Stomach (tissue), 9 donors: Measurements from ENCODE around the gene A2M. TPM values are rescaled to one million over a fixed set of nuclear protein-coding genes. Genes with fewer than 3 reads are reported as not detected.

ENCODE experiments used
- DNase-seq, 2 donors: peaks; one replicate each; pipeline versions ENCODE4 v3.0.0 to v3.0.0-alpha.2; 2013 to 2019
- H3K27ac ChIP-seq, 5 donors: fragments of 200-600 bp in 4 of 5; sonication (generic) in 4 of 5; one replicate each; pipeline ENCODE4 v1.5.1; 2013 to 2019; ENCODE audit warnings: mild to moderate bottlenecking in 1 of 5, moderate library complexity in 1 of 5
- H3K27me3 ChIP-seq, 3 donors: fragments of 200-600 bp; sonication (generic); one replicate each; pipeline ENCODE4 v1.5.1; 2017 to 2019; ENCODE audit warnings: mixed run types in 1 of 3
- H3K36me3 ChIP-seq, 4 donors: fragments of 200-600 bp; sonication (generic); 1 replicate in 3 of 4; 2 replicates in 1 of 4; pipeline ENCODE4 v1.5.1; 2016 to 2019
- H3K4me1 ChIP-seq, 4 donors: fragments of 200-600 bp; sonication (generic); one replicate each; pipeline ENCODE4 v1.5.1; 2016 to 2019
- H3K4me3 ChIP-seq, 4 donors: fragments of 200-600 bp; sonication (generic) in 3 of 4; one replicate each; pipeline ENCODE4 v1.5.1; 2016 to 2019; ENCODE audit warnings: mild to moderate bottlenecking in 1 of 4
- H3K9me3 ChIP-seq, 4 donors: fragments of 200-600 bp; sonication (generic); one replicate each; pipeline ENCODE4 v1.5.1; 2016 to 2019
- EP300 ChIP-seq: sonication (generic); formaldehyde crosslinking; IDR thresholded peaks from one replicate; pipeline ENCODE4 v1.6.1; 2017; ENCODE audit warnings: antibody characterized with exemption
- POLR2A ChIP-seq, 4 donors: fragments of 450-650 bp; IDR thresholded peaks; one replicate each; pipeline ENCODE4 v1.6.1; 2016; ENCODE audit warnings: antibody characterized with exemption in 4 of 4, control low read depth in 2 of 4, mild to moderate bottlenecking in 1 of 4, moderate library complexity in 1 of 4
- POLR2AphosphoS5 ChIP-seq, 3 donors: sonication (generic); formaldehyde crosslinking; IDR thresholded peaks; one replicate each; pipeline ENCODE4 v1.6.1; 2016; ENCODE audit warnings: antibody characterized with exemption in 3 of 3
- WGBS, 5 donors: extraction: QIAGEN DNeasy Blood & Tissue Kit in 3 of 5; methylation state at CpG; one replicate each; pipeline versions ENCODE4 v1.1.5 to v1.1.7; 2013 to 2018; 5-methylcytosine and 5-hydroxymethylcytosine counted together
- intact Hi-C: fragments of 100-400 bp; cut with DNase I; formaldehyde crosslinking; loops from one replicate; pipeline ENCODE4 v1.15.1; 2023; ENCODE audit warnings: low total_unique reads
- polyA plus RNA-seq, 3 donors: library from polyadenylated mRNA; stranded (reverse); fragments of 200-250 nt; gene quantifications; one replicate each; pipeline ENCODE4 v1.2.3, GENCODE V29; 2013
- total RNA-seq, 5 donors: library from RNA; depleted of rRNA; stranded (reverse); fragments of >200 nt; gene quantifications; one replicate each; pipeline versions ENCODE4 v1.1.0 to v1.2.3, GENCODE V29; 2014 to 2016
- TF ChIP-seq, protein P1 (sequence below), 7 experiments: fragments of 450-650 bp in 4 of 7; fragments of 200-600 bp in 3 of 7; sonication (generic) in 3 of 7; IDR thresholded peaks; one replicate each; pipeline ENCODE4 v1.5.1; 2016 to 2019; ENCODE audit warnings: antibody characterized with exemption in 7 of 7, control low read depth in 2 of 7, mild to moderate bottlenecking in 1 of 7
- donor health status: healthy with polysubstance abuse.
- donor health status: Bipolar disorder and iron deficiency.
- donor health status: healthy.

A2M gene
- total and polyA plus RNA-seq, 8 donors = 47.4 to 445 (median 133) TPM

DNA sequence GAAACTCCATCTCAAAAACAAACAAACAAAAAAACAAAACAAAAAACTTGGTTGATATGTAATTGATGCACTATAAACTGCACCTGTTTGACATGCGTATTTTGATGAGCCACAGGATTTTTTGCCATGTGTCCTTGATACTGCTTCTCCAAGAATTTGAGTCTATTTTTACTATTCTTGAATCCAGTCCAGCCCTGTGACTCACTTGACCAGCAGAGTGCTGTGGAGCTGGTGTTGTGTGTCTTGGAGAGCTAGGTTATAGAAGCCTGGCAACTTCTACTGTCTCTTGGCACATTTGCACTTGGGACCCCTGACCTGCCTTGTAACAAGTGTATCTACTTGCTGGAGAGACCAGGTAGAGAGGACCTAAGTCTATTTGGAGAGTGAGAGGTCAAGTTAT is 74.4 kb downstream of the A2M start:
- no peak for DNase-seq
- 67 to 91% (median 84%) methylated on average over 1 of the region's 1 CpG for WGBS, 5 donors
- Histone ChIP-seq H3K27ac (no peak overlapping the region), H3K4me1 (no peaks in the 10 kb centered on the region), H3K4me3 (no peak overlapping the region), H3K36me3 (no peaks in the 10 kb centered on the region), H3K27me3 (no peaks in the 10 kb centered on the region), H3K9me3 (no peaks in the 10 kb centered on the region)
- TF ChIP-seq EP300 (no peak), POLR2AphosphoS5 (IDR thresholded peaks at IDR 0.05) (no peak), POLR2A (IDR thresholded peaks at IDR 0.05) (no peak)
- TF ChIP-seq, protein P1, sequence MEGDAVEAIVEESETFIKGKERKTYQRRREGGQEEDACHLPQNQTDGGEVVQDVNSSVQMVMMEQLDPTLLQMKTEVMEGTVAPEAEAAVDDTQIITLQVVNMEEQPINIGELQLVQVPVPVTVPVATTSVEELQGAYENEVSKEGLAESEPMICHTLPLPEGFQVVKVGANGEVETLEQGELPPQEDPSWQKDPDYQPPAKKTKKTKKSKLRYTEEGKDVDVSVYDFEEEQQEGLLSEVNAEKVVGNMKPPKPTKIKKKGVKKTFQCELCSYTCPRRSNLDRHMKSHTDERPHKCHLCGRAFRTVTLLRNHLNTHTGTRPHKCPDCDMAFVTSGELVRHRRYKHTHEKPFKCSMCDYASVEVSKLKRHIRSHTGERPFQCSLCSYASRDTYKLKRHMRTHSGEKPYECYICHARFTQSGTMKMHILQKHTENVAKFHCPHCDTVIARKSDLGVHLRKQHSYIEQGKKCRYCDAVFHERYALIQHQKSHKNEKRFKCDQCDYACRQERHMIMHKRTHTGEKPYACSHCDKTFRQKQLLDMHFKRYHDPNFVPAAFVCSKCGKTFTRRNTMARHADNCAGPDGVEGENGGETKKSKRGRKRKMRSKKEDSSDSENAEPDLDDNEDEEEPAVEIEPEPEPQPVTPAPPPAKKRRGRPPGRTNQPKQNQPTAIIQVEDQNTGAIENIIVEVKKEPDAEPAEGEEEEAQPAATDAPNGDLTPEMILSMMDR (IDR thresholded peaks at IDR 0.05) = no peak
- intact Hi-C loops = loop anchor here (5.0 kb wide), 1 partner anchor 94 kb away; the partner anchor contains the start of gene M6PR

DNA sequence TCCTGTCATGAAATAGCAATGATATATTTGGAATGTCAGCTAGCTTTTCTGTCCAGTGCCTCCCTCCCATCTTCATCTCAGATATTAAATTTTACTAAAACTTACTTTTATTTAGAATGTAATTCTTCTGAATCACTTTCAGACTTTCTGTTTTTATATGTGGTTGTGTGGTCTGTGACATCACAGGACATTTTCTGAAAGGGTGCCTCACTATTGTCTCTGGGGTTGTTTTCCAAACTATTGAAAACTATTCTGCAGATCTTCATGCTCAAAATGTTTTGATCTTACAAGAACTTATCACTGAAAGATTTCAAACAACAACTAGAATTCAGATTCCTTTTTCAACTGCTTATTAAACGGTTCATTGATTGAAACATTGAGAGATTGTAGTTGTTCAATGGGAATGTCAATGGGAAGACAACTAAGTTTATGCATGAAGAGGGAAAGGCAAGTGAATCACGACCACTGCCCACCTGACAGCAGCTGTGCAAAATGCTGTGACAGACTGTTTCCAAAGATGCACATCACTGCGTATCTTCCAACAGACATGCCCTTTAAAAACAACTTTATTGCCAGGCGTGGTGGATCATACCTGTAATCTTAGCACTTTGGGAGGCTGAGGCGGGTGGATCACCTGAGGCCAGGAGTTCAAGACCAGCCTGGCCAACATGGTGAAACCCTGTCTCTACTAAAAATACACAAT is 75.1 kb downstream of the A2M start:
- intact Hi-C loops = loop anchor here (5.0 kb wide), 1 partner anchor 93 kb away; the partner anchor contains the start of gene M6PR
- Histone ChIP-seq H3K36me3 (no peaks in the 10 kb centered on the region), H3K4me1 (no peaks in the 10 kb centered on the region), H3K4me3 (no peak overlapping the region), H3K9me3 (no peaks in the 10 kb centered on the region), H3K27me3 (no peaks in the 10 kb centered on the region), H3K27ac (no peak overlapping the region)
- TF ChIP-seq POLR2AphosphoS5 (IDR thresholded peaks at IDR 0.05) = no peak
- TF ChIP-seq, protein P1 (IDR thresholded peaks at IDR 0.05) = no peak
- no peak for TF ChIP-seq EP300
- TF ChIP-seq POLR2A (IDR thresholded peaks at IDR 0.05) = no peak
- DNase-seq = no peak
- WGBS, 5 donors = 73 to 86% (median 79%) methylated on average over 5 of the region's 5 CpGs

DNA sequence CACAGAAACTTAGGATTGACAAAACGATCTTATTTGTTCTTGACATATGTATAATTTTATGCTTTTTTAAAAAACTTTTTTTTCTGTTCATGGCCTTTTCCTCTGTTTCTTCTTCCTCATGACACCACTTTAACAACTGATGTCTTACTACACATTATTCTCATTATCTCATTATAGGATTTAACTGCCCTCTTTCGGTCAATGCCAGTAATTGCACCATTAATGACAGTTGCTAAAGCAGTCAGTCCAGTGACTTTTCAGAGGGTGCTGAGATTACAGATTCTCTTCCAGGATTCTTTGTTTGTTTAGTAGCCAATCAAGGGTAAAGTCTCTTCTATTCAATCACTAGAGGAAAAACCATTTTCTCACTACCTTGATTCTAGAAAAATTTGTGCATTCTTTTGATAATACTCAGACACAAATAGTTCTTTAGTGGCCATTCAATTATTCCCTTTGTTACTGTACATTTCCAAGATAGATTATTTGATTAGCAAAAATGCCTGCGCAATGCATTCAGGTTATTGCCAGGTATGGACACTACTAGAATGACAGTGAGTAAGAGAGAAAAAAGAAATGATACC is 76.2 kb downstream of the A2M start:
- H3K9me3 ChIP-seq = no peaks in the 10 kb centered on the region
- no peaks in the 10 kb centered on the region for H3K36me3 ChIP-seq
- no peaks in the 10 kb centered on the region for H3K27me3 ChIP-seq
- no peak overlapping the region for H3K4me3 ChIP-seq
- H3K27ac ChIP-seq = no peak overlapping the region
- no peaks in the 10 kb centered on the region for H3K4me1 ChIP-seq
- DNase-seq = peak in 1 of 2 donors; percentile 56
- TF ChIP-seq POLR2A (IDR thresholded peaks at IDR 0.05) (no peak), POLR2AphosphoS5 (IDR thresholded peaks at IDR 0.05) (no peak)
- TF ChIP-seq, protein P1 (IDR thresholded peaks at IDR 0.05) = peak in 5 of 7 experiments; percentile 51 to 70 (median 66)
- intact Hi-C loops = no loop called here
- 5 to 10% (median 10%) methylated on average over 3 of the region's 3 CpGs for WGBS, 5 donors

DNA sequence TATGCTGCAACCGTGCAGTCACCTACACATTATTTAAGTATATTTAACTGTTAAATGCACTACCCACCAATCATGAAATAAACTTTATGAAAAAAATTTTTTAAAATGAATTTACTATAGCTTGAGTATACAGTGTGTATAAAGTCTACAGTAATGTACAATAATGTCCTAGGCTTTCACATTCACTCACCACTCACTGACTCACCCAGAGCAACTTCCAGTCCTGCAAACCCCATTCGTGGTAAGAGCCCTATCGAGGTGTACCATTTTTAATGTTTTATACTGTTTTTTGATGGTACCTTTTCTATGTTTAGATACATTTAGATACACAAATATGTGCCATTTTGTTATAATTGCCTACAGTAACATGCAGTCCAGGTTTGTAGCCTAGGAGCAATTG is 78.3 kb downstream of the A2M start:
- 71 to 87% (median 78%) methylated on average over 3 of the region's 3 CpGs for WGBS, 5 donors
- intact Hi-C loops = no loop called here
- TF ChIP-seq, protein P1 (IDR thresholded peaks at IDR 0.05) = no peak
- TF ChIP-seq POLR2A (IDR thresholded peaks at IDR 0.05) (no peak), POLR2AphosphoS5 (IDR thresholded peaks at IDR 0.05) (no peak), EP300 (no peak)
- Histone ChIP-seq H3K9me3 (no peaks in the 10 kb centered on the region), H3K36me3 (no peaks in the 10 kb centered on the region), H3K27me3 (no peaks in the 10 kb centered on the region), H3K4me1 (no peaks in the 10 kb centered on the region), H3K4me3 (no peak overlapping the region), H3K27ac (no peak overlapping the region)
- no peak for DNase-seq
